ENCODE data around the gene DDT. TPM values are rescaled to one million over a fixed set of nuclear protein-coding genes. Genes with fewer than 3 reads are reported as not detected.

DDT gene
- polyA plus RNA-seq, 3 donors = 115 to 192 (median 138) TPM

DNA sequence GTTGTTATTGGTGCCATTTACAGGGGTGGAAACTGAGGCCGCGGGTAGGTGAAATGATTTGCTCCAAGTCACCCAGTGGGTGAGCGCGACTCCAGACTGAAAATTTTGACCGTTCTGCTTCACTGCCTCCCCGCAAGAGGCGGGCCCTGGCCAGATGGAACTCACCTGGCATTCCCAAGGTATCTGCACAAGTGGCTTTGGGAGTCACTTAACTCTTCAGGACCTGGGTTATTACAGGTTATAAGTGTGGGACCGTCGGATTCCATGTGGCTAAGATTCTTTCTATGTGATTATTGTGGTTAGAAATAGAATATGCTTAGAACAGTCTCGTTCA, 37.5 kb upstream of the DDT start:
- WGBS (ENCODE audit: insufficient coverage) = 0% methylated on average over 8 of the region's 10 CpGs
- Histone ChIP-seq H3K4me3 (replicated peaks in 1 of 3; ENCODE audit: low read depth in 2 of 3, low read length in 3 of 3) (peak overlapping the region; percentile 73 to 97 (median 88)), H3K79me2 (ENCODE audit: insufficient read depth, low read length) (peaks cover 45% of the 10 kb centered on the region), H3K4me1 (ENCODE audit: control insufficient read depth in 1 of 2, insufficient read depth in 2 of 2, low read length in 2 of 2) (peaks cover 11 to 12% of the 10 kb centered on the region in 2 donors), H3K27ac (ENCODE audit: low read depth in 1 of 2, low read length in 2 of 2) (peak overlapping the region; percentile 51 to 82), H3K4me2 (replicated peaks; ENCODE audit: extremely low read depth, low read length, poor library complexity, severe bottlenecking) (peak overlapping the region; percentile 91), H4K20me1 (ENCODE audit: insufficient read depth, low read length) (no peaks in the 10 kb centered on the region), H3K9ac (ENCODE audit: insufficient read depth, low read length, poor library complexity, severe bottlenecking) (peak overlapping the region; percentile 80), H2AFZ (ENCODE audit: insufficient read depth, low read depth, low read length, poor library complexity, severe bottlenecking) (peak overlapping the region; percentile 97), H3K36me3 (replicated peaks in 1 of 2; ENCODE audit: control insufficient read depth in 1 of 2, insufficient read depth in 2 of 2, low read length in 2 of 2) (no peaks in the 10 kb centered on the region), H3K27me3 (ENCODE audit: control insufficient read depth in 2 of 2, insufficient read depth in 2 of 2, low read length in 2 of 2) (no peaks in the 10 kb centered on the region), H3K9me3 (replicated peaks in 1 of 2; ENCODE audit: control insufficient read depth in 1 of 2, insufficient read depth in 1 of 2, low read length in 2 of 2) (no peaks in the 10 kb centered on the region)
- intact Hi-C loops (cut with micrococcal nuclease) = loop anchor here in 1 of 2 donors (5.0 kb wide), 1 partner anchor 224 kb away; the partner anchor contains the start of gene SMARCB1
- TF ChIP-seq, protein P1, sequence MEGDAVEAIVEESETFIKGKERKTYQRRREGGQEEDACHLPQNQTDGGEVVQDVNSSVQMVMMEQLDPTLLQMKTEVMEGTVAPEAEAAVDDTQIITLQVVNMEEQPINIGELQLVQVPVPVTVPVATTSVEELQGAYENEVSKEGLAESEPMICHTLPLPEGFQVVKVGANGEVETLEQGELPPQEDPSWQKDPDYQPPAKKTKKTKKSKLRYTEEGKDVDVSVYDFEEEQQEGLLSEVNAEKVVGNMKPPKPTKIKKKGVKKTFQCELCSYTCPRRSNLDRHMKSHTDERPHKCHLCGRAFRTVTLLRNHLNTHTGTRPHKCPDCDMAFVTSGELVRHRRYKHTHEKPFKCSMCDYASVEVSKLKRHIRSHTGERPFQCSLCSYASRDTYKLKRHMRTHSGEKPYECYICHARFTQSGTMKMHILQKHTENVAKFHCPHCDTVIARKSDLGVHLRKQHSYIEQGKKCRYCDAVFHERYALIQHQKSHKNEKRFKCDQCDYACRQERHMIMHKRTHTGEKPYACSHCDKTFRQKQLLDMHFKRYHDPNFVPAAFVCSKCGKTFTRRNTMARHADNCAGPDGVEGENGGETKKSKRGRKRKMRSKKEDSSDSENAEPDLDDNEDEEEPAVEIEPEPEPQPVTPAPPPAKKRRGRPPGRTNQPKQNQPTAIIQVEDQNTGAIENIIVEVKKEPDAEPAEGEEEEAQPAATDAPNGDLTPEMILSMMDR (IDR thresholded peaks at IDR 0.05) = no peak
- peak overlapping the region; percentile 93 to 98 for H3K4me3 Mint-ChIP-seq
- peaks cover 14% of the 10 kb centered on the region for H3K4me1 Mint-ChIP-seq
- no peaks in the 10 kb centered on the region for H3K36me3 Mint-ChIP-seq
- peaks cover 0 to 1% (median 0%) of the 10 kb centered on the region in 3 donors for H3K27me3 Mint-ChIP-seq (ENCODE audit: low read depth in 3 of 3)
- H3K27ac Mint-ChIP-seq = peak overlapping the region; percentile 72 to 94 (median 89)
- peaks cover 0 to 3% (median 0%) of the 10 kb centered on the region in 7 donors for H3K9me3 Mint-ChIP-seq
- DNase-seq = no peak

DNA sequence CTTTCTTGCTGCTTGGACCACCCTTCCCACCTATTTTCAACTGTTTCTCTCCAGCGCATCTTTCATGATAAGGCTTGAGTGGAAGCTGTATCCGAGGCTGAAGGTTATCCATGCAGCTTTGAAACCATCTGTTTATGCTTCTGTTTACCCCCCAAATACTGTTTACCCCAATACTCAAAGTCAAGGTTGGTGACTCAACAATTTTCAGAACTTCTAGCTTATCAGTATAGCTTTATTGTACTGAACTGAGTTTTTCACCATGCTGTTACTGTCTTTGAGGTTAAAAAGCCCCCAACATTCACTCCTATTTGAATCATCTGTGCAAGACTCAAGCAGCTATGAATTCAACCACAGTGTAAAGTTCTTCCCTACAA, 35.8 kb upstream of the DDT start:
- peaks cover 11 to 12% of the 10 kb centered on the region in 2 donors for H3K4me1 ChIP-seq (ENCODE audit: control insufficient read depth in 1 of 2, insufficient read depth in 2 of 2, low read length in 2 of 2)
- TF ChIP-seq, protein P1 (IDR thresholded peaks at IDR 0.05) = no peak
- no peak overlapping the region for H3K4me2 ChIP-seq (replicated peaks; ENCODE audit: extremely low read depth, low read length, poor library complexity, severe bottlenecking)
- no CpG with 5 or more reads among the region's 2 CpGs for WGBS (ENCODE audit: insufficient coverage)
- H2AFZ ChIP-seq (ENCODE audit: insufficient read depth, low read depth, low read length, poor library complexity, severe bottlenecking) = no peak overlapping the region
- Mint-ChIP-seq H3K27ac (peak overlapping the region in 2 of 7 donors; percentile 14 to 44), H3K27me3 (ENCODE audit: low read depth in 3 of 3) (peaks cover 0 to 1% (median 0%) of the 10 kb centered on the region in 3 donors), H3K9me3 (peaks cover 0 to 3% (median 0%) of the 10 kb centered on the region in 7 donors), H3K4me1 (peaks cover 14% of the 10 kb centered on the region), H3K36me3 (no peaks in the 10 kb centered on the region), H3K4me3 (no peak overlapping the region)
- H3K36me3 ChIP-seq (replicated peaks in 1 of 2; ENCODE audit: control insufficient read depth in 1 of 2, insufficient read depth in 2 of 2, low read length in 2 of 2) = no peaks in the 10 kb centered on the region
- intact Hi-C loops (cut with micrococcal nuclease) = loop anchor here in 1 of 2 donors (5.0 kb wide), 1 partner anchor 223 kb away; the partner anchor contains the start of gene SMARCB1
- H3K27ac ChIP-seq (ENCODE audit: low read depth in 1 of 2, low read length in 2 of 2) = no peak overlapping the region
- DNase-seq = no peak
- H3K4me3 ChIP-seq (replicated peaks in 1 of 3; ENCODE audit: low read depth in 2 of 3, low read length in 3 of 3) = no peak overlapping the region
- no peaks in the 10 kb centered on the region for H3K9me3 ChIP-seq (replicated peaks in 1 of 2; ENCODE audit: control insufficient read depth in 1 of 2, insufficient read depth in 1 of 2, low read length in 2 of 2)
- no peaks in the 10 kb centered on the region for H3K27me3 ChIP-seq (ENCODE audit: control insufficient read depth in 2 of 2, insufficient read depth in 2 of 2, low read length in 2 of 2)
- no peaks in the 10 kb centered on the region for H4K20me1 ChIP-seq (ENCODE audit: insufficient read depth, low read length)
- no peak overlapping the region for H3K9ac ChIP-seq (ENCODE audit: insufficient read depth, low read length, poor library complexity, severe bottlenecking)
- H3K79me2 ChIP-seq (ENCODE audit: insufficient read depth, low read length) = peaks cover 34% of the 10 kb centered on the region
